K562 (cell line): ENCODE data around the gene CSNK1G2. TPM values are rescaled to one million over a fixed set of nuclear protein-coding genes. Genes with fewer than 3 reads are reported as not detected.

Experiments used
- ATAC-seq: fragments of 200-7000 bp; cut with Tn5 transposase; 3 replicates; pipeline ENCODE4 v1.9.1; 2020; ENCODE audit warnings: moderate library complexity
- BruUV-seq: library from RNA; stranded (reverse); fragments of 400-500 nt; replicated peaks from 2 replicates; lab custom pipeline; 2021; lab: Mats Ljungman, UMichigan
- CTCF ChIA-PET: fragments of 300-600 bp; formaldehyde crosslinking; extraction: SDS; loops from one replicate; lab custom pipeline; 2021; ENCODE audit warnings: low intra/inter-chr PET ratio; lab: Yijun Ruan, JAX
- POLR2A ChIA-PET: fragments of 300-600, 350-650 bp; sonication (Branson Sonifier 250); formaldehyde crosslinking; extraction: SDS; loops from one replicate; lab custom pipeline; 2021; ENCODE audit warnings: antibody characterized with exemption, inconsistent platforms; lab: Yijun Ruan, JAX
- DNase-seq, 4 experiments: peaks; one replicate each; pipeline versions ENCODE4 v3.0.0 to v3.0.0-alpha.2; 2011 to 2018; ENCODE audit warnings: low spot score in 3 of 4, mixed read lengths in 3 of 4; ENCODE audit errors: extremely low read depth in 1 of 4
- FAIRE-seq: peaks from 2 replicates; lab custom pipeline; 2011; peaks lifted over from hg19 to GRCh38; lab: Jason Lieb, UNC
- H2AFZ ChIP-seq: 2 replicates; pipeline ENCODE4 v1.6.0; 2011; ENCODE audit warnings: low read depth, low read length, control low read depth, inconsistent platforms
- H3K27ac ChIP-seq: fragments of 200-600 bp; 3 replicates; pipeline ENCODE4 v1.8.0; 2011; ENCODE audit warnings: low read depth, mild to moderate bottlenecking, control low read depth, inconsistent platforms, low read length, moderate library complexity, mixed read lengths; ENCODE audit errors: extremely low read depth
- H3K27me3 ChIP-seq, 2 experiments: fragments of 300-600 bp in 1 of 2; 2 replicates in 1 of 2; 3 replicates in 1 of 2; pipeline versions ENCODE4 v1.6.0 to v1.8.0; 2011; ENCODE audit warnings: inconsistent platforms in 2 of 2, low read length in 2 of 2, mild to moderate bottlenecking in 1 of 2, mixed read lengths in 1 of 2, moderate library complexity in 1 of 2; ENCODE audit not compliant: control insufficient read depth in 2 of 2, insufficient read depth in 2 of 2
- H3K36me3 ChIP-seq: fragments of 300-600 bp; 3 replicates; pipeline ENCODE4 v1.8.0; 2011; ENCODE audit warnings: mild to moderate bottlenecking, low read length, inconsistent platforms; ENCODE audit not compliant: control insufficient read depth, insufficient read depth
- H3K4me1 ChIP-seq, 2 experiments: fragments of 200-600 bp in 1 of 2; replicated peaks in 1 of 2; 2 replicates in 1 of 2; 3 replicates in 1 of 2; pipeline versions ENCODE4 v1.5.1 to v1.8.0; 2011; ENCODE audit warnings: inconsistent platforms in 2 of 2, low read length in 2 of 2, mild to moderate bottlenecking in 1 of 2, mixed read lengths in 1 of 2, moderate library complexity in 1 of 2; ENCODE audit not compliant: control insufficient read depth in 2 of 2, insufficient read depth in 2 of 2
- H3K4me2 ChIP-seq: 2 replicates; pipeline ENCODE4 v1.6.1; 2011; ENCODE audit warnings: low read length, control low read depth, inconsistent platforms, mixed read lengths; ENCODE audit not compliant: insufficient read depth
- H3K4me3 ChIP-seq: fragments of 200-600 bp; sonication (generic), shearing (Covaris generic); 2 replicates; pipeline ENCODE4 v1.5.1; 2016; ENCODE audit warnings: control low read depth, inconsistent platforms
- H3K79me2 ChIP-seq: fragments of 200-600 bp; 3 replicates; pipeline ENCODE4 v1.8.0; 2011; ENCODE audit warnings: low read length, inconsistent platforms; ENCODE audit not compliant: control insufficient read depth, insufficient read depth
- H3K9ac ChIP-seq, 2 experiments: 2 replicates each; pipeline versions ENCODE4 v1.6.0 to v1.6.1; 2011; ENCODE audit warnings: low read depth in 2 of 2, low read length in 2 of 2, control low read depth in 1 of 2, inconsistent platforms in 1 of 2, mild to moderate bottlenecking in 1 of 2, mixed read lengths in 1 of 2; ENCODE audit not compliant: insufficient read depth in 1 of 2
- H3K9me1 ChIP-seq: one replicate; pipeline ENCODE4 v1.6.0; 2011; ENCODE audit warnings: inconsistent platforms, mild to moderate bottlenecking, low read length, moderate library complexity; ENCODE audit not compliant: control insufficient read depth, insufficient read depth
- H3K9me3 ChIP-seq: replicated peaks from 2 replicates; pipeline ENCODE4 v1.5.1; 2011; ENCODE audit warnings: low read depth, low read length, inconsistent platforms; ENCODE audit not compliant: control insufficient read depth, insufficient read depth
- H4K20me1 ChIP-seq: replicated peaks from 2 replicates; pipeline ENCODE4 v1.6.1; 2011; ENCODE audit warnings: low read length, inconsistent platforms, mixed read lengths; ENCODE audit not compliant: control insufficient read depth, insufficient read depth
- ARHGAP35 ChIP-seq: fragments of 450-650 bp; IDR thresholded peaks from 2 replicates; pipeline ENCODE4 v1.6.1; 2018; ENCODE audit not compliant: partially characterized antibody
- CHD2 ChIP-seq: IDR thresholded peaks from 2 replicates; pipeline ENCODE4 v1.6.1; 2011; ENCODE audit warnings: low read depth, low read length
- ELF4 ChIP-seq: fragments of 450-650 bp; formaldehyde crosslinking; IDR thresholded peaks from 2 replicates; pipeline ENCODE4 v1.4.0; 2022; ENCODE audit warnings: missing genetic modification characterization
- FIP1L1 ChIP-seq: fragments of 200-400 bp; formaldehyde crosslinking; IDR thresholded peaks from 2 replicates; pipeline ENCODE4 v1.6.1; 2018; ENCODE audit warnings: mild to moderate bottlenecking, low read depth, low read length; ENCODE audit not compliant: poor library complexity, severe bottlenecking
- GABPB1 ChIP-seq: sonication (generic); formaldehyde crosslinking; IDR thresholded peaks from 2 replicates; pipeline ENCODE4 v1.8.0; 2022; ENCODE audit warnings: mild to moderate bottlenecking, missing genetic modification reagents
- POLR3G ChIP-seq: IDR thresholded peaks from 2 replicates; pipeline ENCODE4 v1.6.1; 2011; ENCODE audit not compliant: insufficient read length, insufficient replicate concordance; ENCODE audit errors: extremely low read depth
- POU5F1 ChIP-seq: fragments of 150-350 bp; IDR thresholded peaks from 2 replicates; pipeline ENCODE4 v1.6.1; 2014; ENCODE audit warnings: borderline replicate concordance, low read length, low read depth, mild to moderate bottlenecking; ENCODE audit not compliant: partially characterized antibody
- SMARCE1 ChIP-seq: fragments of 450-650 bp; IDR thresholded peaks from 2 replicates; pipeline ENCODE4 v1.7.1; 2016; ENCODE audit warnings: mild to moderate bottlenecking
- SRSF1 ChIP-seq: fragments of 200-400 bp; formaldehyde crosslinking; IDR thresholded peaks from 2 replicates; pipeline ENCODE4 v1.6.1; 2017; ENCODE audit warnings: mild to moderate bottlenecking, low read depth, low read length, moderate library complexity
- TAF7 ChIP-seq: fragments of 450-650 bp; IDR thresholded peaks from 2 replicates; pipeline ENCODE4 v1.6.1; 2016; ENCODE audit warnings: missing genetic modification characterization, missing compliant biosample characterization
- USF2 ChIP-seq: sonication (generic); formaldehyde crosslinking; IDR thresholded peaks from 2 replicates; pipeline ENCODE4 v1.5.0; 2020; ENCODE audit warnings: missing genetic modification reagents
- VEZF1 ChIP-seq: fragments of 200-800 bp; sonication (Bioruptor generic); IDR thresholded peaks from 2 replicates; pipeline ENCODE4 v1.6.1; 2017; ENCODE audit warnings: missing genetic modification characterization, missing compliant biosample characterization
- ZBTB33 ChIP-seq: sonication (generic); formaldehyde crosslinking; IDR thresholded peaks from 2 replicates; pipeline ENCODE4 v1.8.1; 2023; ENCODE audit warnings: mild to moderate bottlenecking, missing genetic modification reagents
- ZNF197 ChIP-seq: fragments of 200-800 bp; sonication (Bioruptor generic); IDR thresholded peaks from 2 replicates; pipeline ENCODE4 v1.6.1; 2016; ENCODE audit warnings: low read depth, missing genetic modification characterization, missing compliant biosample characterization
- ZNF253 ChIP-seq: fragments of 250-450 bp; sonication (Bioruptor Pico); conservative IDR thresholded peaks from 2 replicates; pipeline ENCODE4 v1.6.1; 2021; ENCODE audit warnings: mild to moderate bottlenecking
- ZNF311 ChIP-seq: fragments of 250-450 bp; sonication (Bioruptor Pico); IDR thresholded peaks from 2 replicates; pipeline ENCODE4 v1.4.0; 2020; ENCODE audit warnings: mild to moderate bottlenecking, moderate library complexity
- ZNF57 ChIP-seq: fragments of 450-650 bp; formaldehyde crosslinking; IDR thresholded peaks from 2 replicates; pipeline ENCODE4 v1.4.0; 2020; ENCODE audit warnings: mild to moderate bottlenecking, moderate library complexity
- WGBS: fragments of 100-300 bp; shearing (Covaris generic); methylation state at CpG from one replicate; pipeline ENCODE4 v1.1.6; 2016; ENCODE audit warnings: low coverage, mixed read lengths; ENCODE audit not compliant: insufficient coverage; ENCODE audit errors: missing lambda C conversion rate; 5-methylcytosine and 5-hydroxymethylcytosine counted together
- in situ Hi-C: fragments of 300-500 bp; cut with MboI; formaldehyde crosslinking; loops from 4 replicates; pipeline ENCODE4 v1.15.0; 2018; ENCODE audit warnings: inconsistent platforms, mixed read lengths
- intact Hi-C: fragments of 100-400 bp; cut with micrococcal nuclease; formaldehyde crosslinking; loops from 2 replicates; pipeline ENCODE4 v1.14.2; 2022
- polyA plus RNA-seq, 8 experiments: library from polyadenylated mRNA; depleted of rRNA in 4 of 8; stranded (reverse) in 5 of 8; unstranded in 3 of 8; fragments of >200 nt; fragmentation: Nextera tagmentation in 2 of 8; fragmentation: Illumina TruSeq in 1 of 8; extraction: Ambion mirVana in 2 of 8; extraction: Trizol in 1 of 8; gene quantifications; 2 replicates each; pipeline versions ENCODE4 v1.2.1 to v1.2.3, GENCODE V29; 2011 to 2014; ENCODE audit warnings: inconsistent platforms in 1 of 8, missing spikeins in 1 of 8
- total RNA-seq, 7 experiments: library from RNA; depleted of rRNA in 6 of 7; stranded (reverse); fragments of >200 nt in 6 of 7; fragmentation: Illumina TruSeq in 2 of 7; extraction: Trizol in 2 of 7; gene quantifications; 2 replicates each; pipeline versions ENCODE4 v1.2.1 to v1.2.3, GENCODE V29; 2011 to 2021; ENCODE audit warnings: low replicate concordance in 1 of 7

CSNK1G2 gene
- total and polyA plus RNA-seq, 9 of the 15 experiments (the other 6 are each of a cell fraction or from before 2014, with no cell fraction given): 0.48 to 119 (median 49.5) TPM

DNA sequence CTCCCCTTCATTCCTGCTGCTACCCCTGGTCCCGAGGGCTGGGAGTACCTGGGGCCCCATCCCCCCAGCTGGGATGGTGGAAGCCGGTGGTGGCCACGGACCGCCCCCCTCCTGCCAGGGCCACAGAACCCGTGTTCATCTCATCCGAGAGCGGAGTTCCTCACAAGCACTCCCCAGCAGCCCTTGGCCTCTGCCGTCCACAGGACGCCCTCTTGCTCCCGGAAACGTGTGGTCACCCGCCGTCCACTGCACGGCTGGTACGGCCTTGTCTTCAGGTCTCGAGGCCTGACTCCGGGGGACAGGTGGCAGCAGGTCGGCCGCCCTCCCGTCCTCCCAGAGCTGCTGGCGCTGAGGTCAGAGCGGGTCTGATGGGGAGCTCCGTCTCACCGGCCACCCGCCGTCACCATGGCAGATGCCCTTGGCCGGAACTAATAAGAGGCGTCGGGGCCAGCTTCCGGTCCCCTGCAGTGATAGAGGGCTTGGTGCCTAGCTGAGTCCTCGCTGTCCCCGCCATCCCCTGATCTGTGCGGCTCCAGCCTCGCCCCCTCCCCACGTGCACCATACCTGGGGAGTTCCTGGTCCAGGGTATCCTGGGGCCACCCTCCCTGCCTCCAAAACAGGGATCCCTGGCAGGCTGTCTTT is 16.5 kb upstream of the CSNK1G2 start (continued):
- TF ChIP-seq FIP1L1 (no peak), ELF4 (CRISPR knock-in tag) (no peak), USF2 (CRISPR knock-in tag) (no peak)

DNA sequence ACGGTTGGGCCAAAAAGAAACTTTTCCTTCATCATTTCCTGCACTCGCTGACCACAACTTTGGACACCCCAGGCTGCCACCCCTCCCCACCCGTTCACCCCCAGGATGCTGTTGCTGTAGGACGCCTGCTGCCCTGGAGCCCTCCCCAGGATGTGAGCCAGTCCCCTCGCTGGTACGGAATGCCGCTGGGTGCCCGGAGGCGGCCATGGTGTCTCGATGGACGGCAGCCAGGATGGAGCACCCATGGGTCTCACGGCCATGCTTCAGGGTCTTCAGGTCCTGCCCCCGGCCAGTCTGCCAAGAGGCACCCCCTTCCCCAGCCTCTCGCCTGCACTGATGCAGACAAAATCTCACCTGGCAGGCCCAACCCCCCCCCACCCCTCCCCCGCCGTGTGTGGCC is 15.4 kb upstream of the CSNK1G2 start:
- Histone ChIP-seq H3K27me3 (no peaks in the 10 kb centered on the region), H3K79me2 (no peaks in the 10 kb centered on the region), H4K20me1 (no peaks in the 10 kb centered on the region), H3K4me2 (no peak overlapping the region), H3K9me3 (0 out of 2 replicates have a peak, but pooled peaks cover 5% of the 10 kb centered on the region), H3K9ac (no peak overlapping the region), H3K36me3 (peaks cover 38% of the 10 kb centered on the region; the same call in 2 of the 3 replicates), H2AFZ (no peak overlapping the region), H3K9me1 (no peaks in the 10 kb centered on the region), H3K4me1 (peaks cover 3 to 48% of the 10 kb centered on the region in 2 experiments; a peak in 3 of 5 replicates), H3K27ac (no peak overlapping the region), H3K4me3 (no peak overlapping the region)
- POLR2A ChIA-PET: no interaction called here
- FAIRE-seq (no peak), ATAC-seq (no peak), DNase-seq (no peak)
- WGBS: 81% methylated on average over 12 of the region's 16 CpGs
- in situ Hi-C loops: no loop called here
- no peak for TF ChIP-seq ARHGAP35
- TF ChIP-seq GABPB1 (CRISPR knock-in tag): no peak
- no peak for TF ChIP-seq SMARCE1
- no peak for TF ChIP-seq VEZF1 (CRISPR knock-in tag)
- no peak for TF ChIP-seq CHD2
- TF ChIP-seq TAF7 (tag): no peak
- no peak for TF ChIP-seq ZNF253 (CRISPR knock-in tag)
- no peak for TF ChIP-seq ZBTB33 (CRISPR knock-in tag)
- TF ChIP-seq ZNF57 (CRISPR knock-in tag): no peak
- no peak for TF ChIP-seq SRSF1
- TF ChIP-seq ZNF197: no peak
- no peak for TF ChIP-seq POU5F1
- no peak for TF ChIP-seq ZNF311 (CRISPR knock-in tag)
- no peak for TF ChIP-seq POLR3G
- CTCF ChIA-PET: no interaction called here
- BruUV-seq: TSS peak; percentile 78
- intact Hi-C loops: loop anchor here (5.0 kb wide), 1 partner anchor 137 kb away; no protein-coding TSS in a partner anchor
